Activated naive CD4-positive, alpha-beta T cell treated with anti-CD3 and anti-CD28 coated beads, Interleukin-2, amount 50 U/mL, for 24 hours (primary cell): ENCODE measurements around the gene ZKSCAN8.
A peak's percentile ranks its signal among the peaks of the same experiment; 100 is the strongest.
"Not testable (repeated sequence)": the region's sequence is repeated elsewhere in the genome, so short reads cannot be mapped to it uniquely, and the experiment has no call there.

Source experiments
- H3K27ac Mint-ChIP-seq: one replicate; pipeline ENCODE4 v1.8.0; 2021; ENCODE audit warnings: mild to moderate bottlenecking, mixed read lengths
- H3K27me3 Mint-ChIP-seq: one replicate; pipeline ENCODE4 v1.8.0; 2021; ENCODE audit warnings: mixed read lengths
- H3K36me3 Mint-ChIP-seq: one replicate; pipeline ENCODE4 v1.8.0; 2021; ENCODE audit warnings: mixed read lengths
- H3K4me1 Mint-ChIP-seq: one replicate; pipeline ENCODE4 v1.8.0; 2021; ENCODE audit warnings: mixed read lengths
- H3K4me3 Mint-ChIP-seq: one replicate; pipeline ENCODE4 v1.8.0; 2021; ENCODE audit warnings: mild to moderate bottlenecking, mixed read lengths
- H3K9me3 Mint-ChIP-seq: one replicate; pipeline ENCODE4 v1.8.0; 2021; ENCODE audit warnings: mixed read lengths

ZKSCAN8 gene

GRCh38 chr6:28141500-28142329 is at the start of gene ZKSCAN8:
ZKSCAN8 (plus strand) TSS chr6:28141883; CDS start chr6:28148408, 6,525 bp downstream.
- Mint-ChIP-seq H3K4me1 (peaks cover 74% of the 10 kb centered on the region), H3K9me3 (no peaks in the 10 kb centered on the region), H3K4me3 (peak within 1 kb of the TSS; percentile 96), H3K27me3 (no peaks in the 10 kb centered on the region), H3K36me3 (peaks cover 7% of the 10 kb centered on the region), H3K27ac (peak within 1 kb of the TSS; percentile 91)

GRCh38 chr6:28102222-28102621 is 39.5 kb upstream of the ZKSCAN8 start:
- H3K36me3 Mint-ChIP-seq, H3K27ac Mint-ChIP-seq, H3K9me3 Mint-ChIP-seq, H3K4me1 Mint-ChIP-seq, H3K4me3 Mint-ChIP-seq, H3K27me3 Mint-ChIP-seq: not testable (repeated sequence)

- H3K9me3 Mint-ChIP-seq, H3K27ac Mint-ChIP-seq, H3K36me3 Mint-ChIP-seq, H3K4me1 Mint-ChIP-seq, H3K27me3 Mint-ChIP-seq: not testable (repeated sequence)
- peak overlapping the region; percentile 2 for H3K4me3 Mint-ChIP-seq
Measured at GRCh38 chr6:28102699-28103098, 39.0 kb upstream of the ZKSCAN8 start.

- H3K4me3 Mint-ChIP-seq = peak overlapping the region; percentile 92
- H3K27me3 Mint-ChIP-seq = peaks cover 4% of the 10 kb centered on the region
- peaks cover 3% of the 10 kb centered on the region for H3K36me3 Mint-ChIP-seq
- H3K9me3 Mint-ChIP-seq = peaks cover 4% of the 10 kb centered on the region
- H3K4me1 Mint-ChIP-seq = peaks cover 10% of the 10 kb centered on the region
- H3K27ac Mint-ChIP-seq = peak overlapping the region; percentile 89
Measured at GRCh38 chr6:28104392-28105244, 37.1 kb upstream of the ZKSCAN8 start.

- Mint-ChIP-seq H3K4me1 (peaks cover 10% of the 10 kb centered on the region), H3K36me3 (no peaks in the 10 kb centered on the region), H3K4me3 (peak overlapping the region; percentile 92), H3K9me3 (no peaks in the 10 kb centered on the region), H3K27ac (peak overlapping the region; percentile 23), H3K27me3 (no peaks in the 10 kb centered on the region)
Measured at GRCh38 chr6:28105245-28105639, 36.4 kb upstream of the ZKSCAN8 start.

- Mint-ChIP-seq H3K4me3 (no peak overlapping the region), H3K36me3 (no peaks in the 10 kb centered on the region), H3K27ac (no peak overlapping the region), H3K4me1 (peaks cover 10% of the 10 kb centered on the region), H3K9me3 (no peaks in the 10 kb centered on the region), H3K27me3 (no peaks in the 10 kb centered on the region)
Measured at GRCh38 chr6:28107506-28107905, 34.2 kb upstream of the ZKSCAN8 start.

GRCh38 chr6:28111964-28112363 is 29.7 kb upstream of the ZKSCAN8 start:
- H3K36me3 Mint-ChIP-seq = peaks cover 10% of the 10 kb centered on the region
- no peaks in the 10 kb centered on the region for H3K9me3 Mint-ChIP-seq
- no peaks in the 10 kb centered on the region for H3K4me1 Mint-ChIP-seq
- H3K27me3 Mint-ChIP-seq = no peaks in the 10 kb centered on the region
- no peak overlapping the region for H3K27ac Mint-ChIP-seq
- H3K4me3 Mint-ChIP-seq = no peak overlapping the region

- Mint-ChIP-seq H3K27ac (no peak overlapping the region), H3K4me3 (no peak overlapping the region), H3K36me3 (peaks cover 20% of the 10 kb centered on the region), H3K27me3 (no peaks in the 10 kb centered on the region), H3K4me1 (no peaks in the 10 kb centered on the region), H3K9me3 (no peaks in the 10 kb centered on the region)
Measured at GRCh38 chr6:28115799-28116198, 25.9 kb upstream of the ZKSCAN8 start.

- Mint-ChIP-seq H3K9me3 (no peaks in the 10 kb centered on the region), H3K4me3 (no peak overlapping the region), H3K27ac (no peak overlapping the region), H3K27me3 (no peaks in the 10 kb centered on the region), H3K36me3 (peaks cover 25% of the 10 kb centered on the region), H3K4me1 (no peaks in the 10 kb centered on the region)
Measured at GRCh38 chr6:28117386-28118050, 24.2 kb upstream of the ZKSCAN8 start.

- peaks cover 28% of the 10 kb centered on the region for H3K36me3 Mint-ChIP-seq
- H3K9me3 Mint-ChIP-seq = no peaks in the 10 kb centered on the region
- H3K4me1 Mint-ChIP-seq = peaks cover 7% of the 10 kb centered on the region
- H3K4me3 Mint-ChIP-seq = no peak overlapping the region
- no peaks in the 10 kb centered on the region for H3K27me3 Mint-ChIP-seq
- no peak overlapping the region for H3K27ac Mint-ChIP-seq
Measured at GRCh38 chr6:28118217-28118616, 23.5 kb upstream of the ZKSCAN8 start.

GRCh38 chr6:28121876-28122275 is 19.8 kb upstream of the ZKSCAN8 start:
- H3K4me1 Mint-ChIP-seq = peaks cover 41% of the 10 kb centered on the region
- H3K36me3 Mint-ChIP-seq = peaks cover 22% of the 10 kb centered on the region
- no peak overlapping the region for H3K4me3 Mint-ChIP-seq
- no peak overlapping the region for H3K27ac Mint-ChIP-seq
- H3K27me3 Mint-ChIP-seq = no peaks in the 10 kb centered on the region
- no peaks in the 10 kb centered on the region for H3K9me3 Mint-ChIP-seq

GRCh38 chr6:28122283-28122682 is 19.4 kb upstream of the ZKSCAN8 start:
- not testable (repeated sequence) for H3K4me3 Mint-ChIP-seq, H3K27me3 Mint-ChIP-seq, H3K9me3 Mint-ChIP-seq, H3K27ac Mint-ChIP-seq
- Mint-ChIP-seq H3K4me1 (peaks cover 45% of the 10 kb centered on the region), H3K36me3 (peaks cover 22% of the 10 kb centered on the region)

GRCh38 chr6:28124350-28124970 is 17.2 kb upstream of the ZKSCAN8 start, which contains the start of gene ZSCAN16:
ZSCAN16 (plus strand) TSS chr6:28124609; CDS start chr6:28125444, 835 bp downstream.
- Mint-ChIP-seq H3K4me3 (peak within 1 kb of the TSS; percentile 95), H3K27ac (peak within 1 kb of the TSS; percentile 93), H3K4me1 (peaks cover 63% of the 10 kb centered on the region), H3K9me3 (no peaks in the 10 kb centered on the region), H3K36me3 (peaks cover 23% of the 10 kb centered on the region), H3K27me3 (no peaks in the 10 kb centered on the region)

GRCh38 chr6:28124971-28125353 is 16.7 kb upstream of the ZKSCAN8 start:
- Mint-ChIP-seq H3K27me3 (no peaks in the 10 kb centered on the region), H3K36me3 (peaks cover 23% of the 10 kb centered on the region), H3K4me3 (peak overlapping the region; percentile 95), H3K27ac (peak overlapping the region; percentile 93), H3K4me1 (peaks cover 68% of the 10 kb centered on the region), H3K9me3 (no peaks in the 10 kb centered on the region)

- Mint-ChIP-seq H3K4me1 (peaks cover 72% of the 10 kb centered on the region), H3K36me3 (peaks cover 19% of the 10 kb centered on the region), H3K9me3 (no peaks in the 10 kb centered on the region), H3K4me3 (peak overlapping the region; percentile 95), H3K27me3 (no peaks in the 10 kb centered on the region), H3K27ac (peak overlapping the region; percentile 93)
Measured at GRCh38 chr6:28125401-28125800, 16.3 kb upstream of the ZKSCAN8 start.
